AG04450 (cell line): ENCODE results near the gene NEURL1. TPM values are rescaled to one million over a fixed set of nuclear protein-coding genes. Genes with fewer than 3 reads are reported as not detected.

Source experiments
- CTCF ChIA-PET: fragments of 300-600, 350-600 bp; formaldehyde crosslinking; extraction: SDS; loops from one replicate; lab custom pipeline; 2022; ENCODE audit warnings: antibody characterized with exemption, inconsistent platforms; lab: Charles Lee
- POLR2A ChIA-PET: fragments of 350-600 bp; formaldehyde crosslinking; extraction: SDS; loops from one replicate; lab custom pipeline; 2021; ENCODE audit warnings: antibody characterized with exemption, inconsistent platforms; lab: Yijun Ruan, JAX
- DNase-seq: peaks from one replicate; pipeline ENCODE4 v3.0.0-alpha.2; 2011; ENCODE audit warnings: low read depth, low spot score
- H3K27ac ChIP-seq: one replicate; pipeline ENCODE4 v1.5.1; 2012; ENCODE audit warnings: low read depth, low read length, control low read depth
- H3K27me3 ChIP-seq: one replicate; pipeline ENCODE4 v1.6.0; 2012; ENCODE audit warnings: low read length; ENCODE audit not compliant: control insufficient read depth, insufficient read depth
- H3K4me3 ChIP-seq: 2 replicates; pipeline ENCODE4 v1.5.1; 2011; ENCODE audit warnings: mild to moderate bottlenecking, low read depth, low read length, control low read depth
- H3K9me3 ChIP-seq: 2 replicates; pipeline ENCODE4 v1.5.1; 2012; ENCODE audit warnings: low read length; ENCODE audit not compliant: control insufficient read depth, insufficient read depth
- CTCF ChIP-seq: IDR thresholded peaks from 2 replicates; pipeline ENCODE4 v1.5.1; 2011; ENCODE audit warnings: low read depth, low read length, control low read depth, inconsistent platforms
- polyA plus RNA-seq: library from polyadenylated mRNA; depleted of rRNA; stranded (reverse); fragments of >200 nt; gene quantifications from 2 replicates; pipeline ENCODE4 v1.2.3, GENCODE V29; 2011

Gene NEURL1
- polyA plus RNA-seq, 1 experiment, result 0.67 TPM

- no peak overlapping the region for H3K27ac ChIP-seq
- no peaks in the 10 kb centered on the region for H3K27me3 ChIP-seq
- POLR2A ChIA-PET, result interaction anchor here (1.0 kb wide), 1 partner anchor 88 kb away, joined by 3 read pairs; no protein-coding TSS in a partner anchor
- CTCF ChIA-PET, result interaction anchor here (1.0 to 7.2 kb wide), 13 partner anchors 9 to 160 kb away, joined by 3 to 146 read pairs (median 7); no protein-coding TSS in a partner anchor
- no peaks in the 10 kb centered on the region; the same call in 1 of the 2 replicates for H3K9me3 ChIP-seq
- peak; percentile 60 for DNase-seq
- H3K4me3 ChIP-seq, result no peak overlapping the region
- peak; percentile 78 for TF ChIP-seq CTCF
Measured at GRCh38 chr10:103598654-103599115, 105.2 kb downstream of the NEURL1 start.

GRCh38 chr10:103599211-103599610 is 105.7 kb downstream of the NEURL1 start:
- DNase-seq, result no peak
- TF ChIP-seq CTCF, result no peak
- Histone ChIP-seq H3K4me3 (no peak overlapping the region), H3K27ac (no peak overlapping the region), H3K9me3 (no peaks in the 10 kb centered on the region; the same call in 1 of the 2 replicates), H3K27me3 (no peaks in the 10 kb centered on the region)
- ChIA-PET CTCF (interaction anchor here (1.0 to 7.2 kb wide), 12 partner anchors 10 to 160 kb away, joined by 3 to 146 read pairs (median 7); no protein-coding TSS in a partner anchor), POLR2A (interaction anchor here (0.8 to 1.0 kb wide), 2 partner anchors 16 to 87 kb away, joined by 3 to 7 read pairs; no protein-coding TSS in a partner anchor)

- DNase-seq, result no peak
- H3K9me3 ChIP-seq, result no peaks in the 10 kb centered on the region; the same call in 1 of the 2 replicates
- ChIA-PET CTCF (interaction anchor here (1.0 to 7.2 kb wide), 11 partner anchors 10 to 111 kb away, joined by 3 to 146 read pairs (median 8); no protein-coding TSS in a partner anchor), POLR2A (interaction anchor here (0.8 kb wide), 1 partner anchor 15 kb away, joined by 7 read pairs; no protein-coding TSS in a partner anchor)
- H3K27me3 ChIP-seq, result no peaks in the 10 kb centered on the region
- H3K4me3 ChIP-seq, result no peak overlapping the region
- TF ChIP-seq CTCF, result no peak
- H3K27ac ChIP-seq, result peak overlapping the region; percentile 21
Measured at GRCh38 chr10:103599907-103600306, 106.4 kb downstream of the NEURL1 start.

DNA sequence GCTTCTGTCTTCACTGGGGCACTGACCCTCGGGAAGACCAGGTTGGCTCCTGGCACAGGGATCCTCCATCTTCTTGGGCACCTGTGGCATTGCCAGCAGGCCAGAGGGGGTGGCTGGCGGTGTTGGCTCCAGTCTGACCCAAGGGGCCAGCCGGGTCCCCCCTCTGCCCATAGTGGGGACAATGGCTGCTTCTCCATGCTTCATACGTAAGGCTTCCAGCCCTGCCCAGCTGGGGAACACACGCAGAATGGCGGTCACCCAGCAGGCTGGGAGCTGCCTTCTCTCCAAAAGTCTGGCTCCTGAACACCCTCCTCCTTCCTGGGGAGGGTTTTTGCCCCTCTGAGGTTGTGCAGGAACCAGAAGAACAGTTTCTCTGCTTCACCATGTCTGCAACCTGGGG is 106.8 kb downstream of the NEURL1 start:
- Histone ChIP-seq H3K27ac (peak overlapping the region; percentile 21), H3K9me3 (no peaks in the 10 kb centered on the region; the same call in 1 of the 2 replicates), H3K27me3 (no peaks in the 10 kb centered on the region), H3K4me3 (no peak overlapping the region)
- POLR2A ChIA-PET, result interaction anchor here (0.6 kb wide), 1 partner anchor 308 kb away, joined by 4 read pairs; no protein-coding TSS in a partner anchor
- CTCF ChIA-PET, result interaction anchor here (1.7 to 2.7 kb wide), 2 partner anchors 86 to 89 kb away, joined by 10 to 21 read pairs; no protein-coding TSS in a partner anchor
- DNase-seq, result no peak
- TF ChIP-seq CTCF, result no peak
